ENCODE results near the gene PTPRM. TPM values are rescaled to one million over a fixed set of nuclear protein-coding genes. Genes with fewer than 3 reads are reported as not detected.

Gene PTPRM
- total RNA-seq, 1 donor from 2014 or later: 109 TPM

DNA sequence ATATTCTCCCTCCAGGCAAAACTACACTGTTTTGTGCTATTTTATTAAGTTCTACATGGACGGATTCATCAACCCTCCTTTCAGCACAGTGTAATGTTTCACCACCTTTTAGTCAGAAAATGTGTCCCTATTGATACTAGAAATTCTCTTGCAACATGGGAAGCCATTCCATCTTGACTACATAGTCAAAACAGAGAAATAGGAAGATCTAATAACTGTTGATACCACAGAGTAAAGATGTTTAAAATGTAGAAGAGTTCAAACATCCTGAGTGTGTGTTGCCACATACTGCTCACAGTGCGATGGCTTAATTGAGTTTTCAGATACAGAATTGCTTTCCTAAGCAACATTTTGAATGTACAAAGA, 549.9 kb downstream of the PTPRM start:
- DNase-seq: no peak

DNA sequence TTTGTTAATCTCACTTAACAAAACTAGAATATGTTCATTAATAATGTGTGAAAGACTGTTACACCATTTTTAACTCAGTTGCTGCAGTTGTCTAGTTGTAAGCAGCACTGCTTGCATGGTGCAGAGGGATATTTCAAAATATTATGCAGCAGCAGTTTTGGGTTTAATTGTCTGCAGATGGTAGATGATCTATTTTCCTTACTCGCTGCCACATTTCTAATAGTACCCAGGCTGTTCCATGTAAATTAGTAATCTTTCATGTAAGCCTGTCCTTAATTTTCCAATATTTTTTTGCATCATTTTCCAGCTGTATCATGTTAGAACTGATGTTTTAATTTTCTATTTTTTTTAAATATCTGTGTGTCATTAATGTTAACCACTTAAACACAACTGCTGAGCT, 554.0 kb downstream of the PTPRM start:
- DNase-seq: no peak

DNA sequence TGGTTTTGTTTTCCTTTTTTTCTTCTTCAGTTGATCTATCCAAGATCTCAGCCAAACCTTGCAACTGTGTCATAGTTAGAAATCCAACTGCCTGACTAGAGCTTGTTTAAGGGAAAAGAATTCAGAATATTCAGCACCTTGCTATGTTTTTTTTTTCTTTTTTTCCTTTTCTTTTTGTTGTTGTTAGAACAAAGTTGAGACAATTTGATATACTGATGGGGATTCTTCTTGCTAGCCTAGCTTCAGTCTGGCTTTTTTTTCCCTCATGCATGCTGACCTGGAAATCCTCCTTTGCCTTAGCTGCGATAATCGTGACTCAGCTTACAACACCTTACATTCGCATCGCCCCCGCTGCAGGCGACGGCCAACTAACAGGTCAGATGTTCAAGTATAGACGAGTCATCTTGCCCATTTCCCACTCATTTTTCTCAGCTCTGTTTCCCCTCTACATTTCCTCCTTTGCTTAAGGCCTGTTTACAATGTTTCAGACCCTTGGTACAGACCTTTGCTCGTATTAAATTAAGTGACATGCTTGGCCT, 554.9 kb downstream of the PTPRM start:
- no peak for DNase-seq

DNA sequence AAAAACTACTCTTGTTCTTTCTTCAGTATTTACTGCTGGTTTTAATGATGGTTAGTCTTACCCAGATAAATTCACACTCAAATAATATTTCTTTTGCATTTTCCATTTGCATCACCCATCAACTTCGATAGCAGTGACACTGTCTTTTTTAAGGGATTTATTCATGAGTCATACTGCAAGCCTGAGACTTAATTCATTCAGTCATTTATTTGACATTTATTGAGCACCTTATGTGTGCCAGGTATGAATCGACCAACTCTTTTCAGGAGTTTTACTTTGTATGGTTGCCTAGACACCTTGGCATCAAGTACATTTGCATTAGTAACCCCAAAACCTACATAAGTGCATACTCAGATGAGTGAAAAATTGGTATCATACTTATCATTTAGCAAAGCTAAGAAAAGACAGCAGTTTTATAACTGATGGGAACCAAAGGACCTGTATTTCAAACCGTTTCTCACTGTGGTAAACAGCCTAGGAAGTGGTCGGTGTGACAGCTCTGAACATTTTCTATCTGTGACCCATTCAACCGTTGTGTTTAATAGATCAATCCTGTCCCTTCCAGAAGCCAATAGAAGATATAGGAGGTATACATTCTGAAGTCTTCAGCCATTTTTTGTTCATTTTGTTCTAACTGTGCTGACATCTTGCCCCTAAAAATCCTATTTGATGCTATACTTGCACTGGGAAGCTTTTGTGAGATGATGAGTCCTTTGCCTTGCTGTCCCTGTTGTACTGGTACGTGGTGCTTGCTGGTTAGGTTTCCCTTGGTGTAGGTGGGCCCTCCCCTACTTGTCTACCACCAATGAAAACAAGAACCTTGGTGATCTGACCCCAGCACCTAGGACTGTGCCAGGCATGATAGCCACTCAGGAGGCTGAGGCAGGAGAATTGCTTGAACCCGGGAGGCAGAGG, 557.4 kb downstream of the PTPRM start:
- DNase-seq: no peak

DNA sequence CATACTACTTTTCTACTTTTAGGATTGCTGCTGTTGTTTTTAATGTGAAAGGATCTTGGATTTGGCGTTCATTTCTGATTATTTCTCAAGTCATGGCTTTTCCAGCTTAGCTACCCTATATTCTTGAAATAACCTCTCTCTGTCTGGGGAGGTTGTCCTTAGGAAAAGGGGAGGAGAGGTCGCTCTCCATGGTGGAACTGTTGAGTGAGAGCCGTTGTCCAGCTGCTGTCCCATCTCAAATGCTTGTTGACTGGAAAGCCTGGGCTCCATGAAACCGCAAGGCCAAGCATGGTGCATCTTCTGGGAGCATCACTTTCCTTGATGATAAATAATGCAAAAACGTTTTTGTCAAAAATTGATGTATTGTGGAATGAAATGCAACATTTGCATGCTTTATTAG, 563.0 kb downstream of the PTPRM start:
- DNase-seq: no peak

DNA sequence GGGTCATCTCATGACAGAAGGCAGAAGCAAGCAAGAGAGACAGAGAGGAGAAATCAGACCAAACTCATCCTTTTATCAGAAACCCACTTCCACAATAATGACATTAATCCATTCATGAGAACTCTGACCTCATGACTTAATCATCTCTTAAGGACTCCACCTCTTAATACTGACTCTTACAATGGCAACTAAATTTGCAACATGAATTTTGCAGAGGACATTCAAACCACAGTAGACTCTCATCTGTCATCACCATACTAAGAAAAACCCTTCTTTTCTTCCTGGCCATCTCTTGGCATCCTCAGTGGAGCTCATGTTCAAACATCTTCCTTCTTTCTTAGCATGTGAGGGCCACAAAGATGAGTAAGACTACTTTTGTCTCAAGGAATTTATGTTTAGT, 565.9 kb downstream of the PTPRM start:
- no peak for DNase-seq

DNA sequence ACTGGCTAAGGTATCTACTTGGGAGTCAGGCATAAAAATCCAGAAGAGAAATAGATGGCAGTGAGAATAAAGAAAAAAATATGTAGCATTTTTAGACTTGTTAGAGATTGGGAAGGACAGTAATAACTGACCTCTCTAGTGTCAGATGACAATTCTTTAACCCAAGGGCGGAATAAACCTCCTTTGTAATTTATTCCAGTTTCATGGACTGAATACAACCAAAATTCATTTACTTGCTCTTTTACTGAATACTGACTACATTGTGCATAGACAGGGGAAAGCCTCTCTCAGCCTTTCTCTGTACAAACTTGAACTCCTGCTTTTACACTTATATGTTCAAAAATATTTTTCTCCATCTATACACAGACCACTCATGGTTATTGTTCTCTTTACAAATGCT, 566.8 kb downstream of the PTPRM start:
- DNase-seq: no peak

DNA sequence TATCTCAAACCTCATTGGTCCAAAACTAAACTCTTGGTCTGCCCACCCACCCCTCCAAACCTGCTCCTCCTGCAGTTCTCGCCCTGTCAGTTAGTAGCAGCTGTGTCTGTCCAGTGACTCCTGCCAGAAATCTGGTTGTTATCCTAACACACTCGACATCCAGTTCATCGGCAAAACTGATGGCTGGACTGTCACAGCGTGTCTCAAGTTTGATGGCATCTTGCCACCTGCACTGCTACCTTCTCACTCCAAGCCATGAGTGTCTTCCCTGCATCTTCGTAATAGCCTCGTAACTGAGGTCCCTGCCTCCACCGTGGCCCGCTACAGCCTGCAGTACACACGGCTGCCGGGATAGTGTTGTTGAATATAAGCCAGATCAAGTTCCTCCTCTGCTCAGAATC, 572.0 kb downstream of the PTPRM start:
- DNase-seq: peak; percentile 36

DNA sequence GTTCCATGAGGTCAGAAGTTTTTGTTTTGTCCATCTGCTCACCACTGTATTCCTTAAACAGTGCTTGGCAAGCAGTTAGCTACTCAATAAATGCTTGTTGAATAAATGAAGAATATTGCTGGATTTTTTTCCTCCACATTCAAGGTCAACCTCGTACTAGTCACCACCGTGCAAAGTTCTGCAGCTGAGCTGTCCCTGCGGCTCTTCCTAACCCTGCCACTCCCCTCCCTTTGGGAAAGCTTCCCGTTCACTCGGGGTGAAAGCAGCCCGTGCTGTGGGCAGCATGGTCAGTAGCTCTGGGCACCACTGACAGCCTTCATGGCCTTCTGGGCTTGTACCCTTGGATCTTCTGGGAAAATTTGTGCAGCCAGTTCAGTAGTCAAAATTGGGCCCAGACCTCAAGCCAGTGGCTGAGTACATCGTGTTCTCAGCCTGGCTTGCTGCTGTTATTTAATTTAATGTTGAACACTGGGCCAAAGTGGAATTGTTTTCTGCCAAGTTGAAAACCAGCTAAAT, 572.8 kb downstream of the PTPRM start:
- no peak for DNase-seq

DNA sequence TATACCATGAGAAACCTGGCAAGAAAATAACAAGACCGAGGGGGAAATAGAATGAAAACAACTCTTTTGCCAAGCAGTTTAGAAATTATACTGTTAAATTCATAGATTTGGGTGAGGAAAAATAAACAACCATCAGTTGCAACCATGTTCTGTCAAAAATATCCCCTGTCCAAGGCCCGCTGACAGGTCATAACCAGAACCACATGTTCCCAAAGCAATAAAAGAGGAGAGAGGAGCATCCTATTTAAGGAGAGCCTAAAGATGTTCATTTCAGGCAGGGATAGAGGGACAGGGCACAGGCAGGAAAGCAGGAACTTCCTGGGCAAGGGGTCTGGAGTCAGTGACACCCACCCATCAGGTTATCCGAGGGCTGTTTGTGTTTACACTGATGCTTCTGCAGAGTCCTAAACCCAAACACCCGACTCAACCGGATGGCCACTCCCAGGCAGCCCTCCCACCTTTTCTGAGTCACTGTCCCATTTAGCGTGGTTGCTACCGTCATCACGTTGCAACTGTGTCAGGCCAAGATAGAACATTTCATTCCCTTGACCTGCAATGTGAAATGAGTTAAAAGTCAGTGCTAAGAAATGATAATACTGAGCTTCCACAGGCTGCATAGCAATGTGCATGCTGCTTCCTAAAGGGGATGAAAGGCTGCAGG, 573.9 kb downstream of the PTPRM start:
- peak; percentile 13 for DNase-seq

DNA sequence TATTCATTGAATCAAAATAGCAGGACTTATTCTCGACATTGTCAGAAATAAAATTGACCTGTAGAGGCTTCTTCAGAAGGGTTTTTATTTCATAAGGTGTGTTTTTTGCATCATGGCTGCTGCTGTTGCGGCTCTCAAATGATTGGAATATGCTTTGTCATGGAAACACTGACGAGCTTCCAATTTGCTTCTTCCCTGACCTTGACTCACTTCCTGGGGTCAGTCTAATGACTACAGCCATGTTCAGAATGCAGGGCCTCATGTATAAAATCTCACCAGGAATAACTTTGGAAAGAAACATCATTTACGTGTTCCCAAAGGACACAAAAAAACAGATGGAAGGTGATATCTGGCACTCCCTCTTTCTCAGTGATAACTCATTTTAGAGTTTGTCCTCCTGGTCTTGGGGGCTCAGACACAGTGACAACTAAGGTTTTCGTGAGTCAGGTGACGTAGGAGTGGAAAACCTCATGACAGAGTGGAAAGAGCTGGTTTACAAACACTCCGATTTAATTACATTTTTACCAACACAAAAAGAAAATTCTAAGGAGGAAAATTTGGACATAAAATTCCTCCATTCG, 575.1 kb downstream of the PTPRM start:
- no peak for DNase-seq

DNA sequence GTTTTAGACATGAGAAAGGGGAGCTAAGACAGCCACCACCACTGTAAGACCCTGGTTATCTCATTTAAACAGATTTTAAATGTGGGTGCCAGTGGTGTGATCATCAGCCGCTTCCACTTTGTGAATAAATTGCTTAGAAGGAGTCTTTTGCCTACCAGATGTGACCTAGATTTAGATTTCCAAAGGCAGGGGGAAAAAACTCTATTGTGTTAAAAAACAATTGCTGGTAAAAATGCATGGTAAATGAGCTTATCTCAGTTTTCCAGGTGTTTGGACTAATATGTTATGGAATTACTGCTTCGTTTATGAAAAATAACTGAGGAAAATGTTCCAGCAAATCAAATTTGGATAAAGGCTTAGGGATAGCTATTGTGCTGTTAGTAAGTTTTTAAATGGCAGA, 575.8 kb downstream of the PTPRM start:
- DNase-seq: no peak

DNA sequence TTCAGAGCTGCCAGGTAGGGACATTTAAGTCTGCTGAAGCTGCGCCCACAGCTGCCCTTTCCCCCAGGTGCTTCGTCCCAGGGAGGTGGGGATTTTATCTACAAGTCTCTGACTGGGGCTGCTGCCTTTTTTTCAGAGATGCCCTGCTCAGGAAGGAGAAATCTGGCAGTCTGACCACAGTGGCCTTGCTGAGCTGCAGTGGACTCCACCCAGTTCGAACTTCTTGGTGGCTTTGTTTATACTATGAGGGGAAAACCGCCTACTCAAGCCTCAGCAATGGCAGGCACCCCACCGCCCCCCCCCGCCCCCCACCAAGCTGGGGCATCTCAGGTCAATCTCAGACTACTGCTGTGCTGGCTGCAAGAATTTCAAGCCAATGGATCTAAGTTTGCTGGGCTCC, 584.1 kb downstream of the PTPRM start:
- no peak for DNase-seq

DNA sequence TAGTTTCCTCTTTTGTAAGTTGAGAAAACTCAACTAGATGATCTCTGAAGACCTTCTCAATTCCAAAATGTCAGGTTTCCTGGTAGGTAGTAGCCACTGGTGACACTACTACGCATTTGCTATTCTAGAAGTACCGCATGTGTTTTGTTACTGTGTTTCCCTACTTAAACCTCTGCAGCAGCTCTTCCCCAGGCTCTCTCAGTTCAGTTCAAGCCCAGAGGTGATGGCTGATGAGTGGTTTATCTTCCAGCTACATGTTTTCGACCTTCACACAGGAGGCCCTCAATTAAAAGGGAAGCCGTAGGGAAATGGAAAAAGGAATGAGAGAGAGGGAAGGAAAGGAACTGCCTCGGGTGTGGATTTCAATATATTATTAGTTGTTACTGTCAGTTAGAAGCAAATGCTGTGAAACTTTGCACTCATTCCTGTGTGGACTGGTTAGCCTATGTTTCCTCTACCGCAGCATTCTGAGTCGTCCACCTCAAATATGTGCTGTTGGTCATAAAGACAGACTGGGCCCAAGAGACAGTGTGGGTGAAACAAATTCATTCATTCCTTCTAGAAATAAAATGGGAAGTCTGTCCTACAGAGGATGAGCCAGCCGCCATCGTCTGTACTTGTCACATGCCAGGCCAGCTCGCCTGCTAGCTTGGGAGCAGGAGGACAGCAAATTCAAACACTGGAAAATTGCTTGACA, 586.9 kb downstream of the PTPRM start:
- no peak for DNase-seq

DNA sequence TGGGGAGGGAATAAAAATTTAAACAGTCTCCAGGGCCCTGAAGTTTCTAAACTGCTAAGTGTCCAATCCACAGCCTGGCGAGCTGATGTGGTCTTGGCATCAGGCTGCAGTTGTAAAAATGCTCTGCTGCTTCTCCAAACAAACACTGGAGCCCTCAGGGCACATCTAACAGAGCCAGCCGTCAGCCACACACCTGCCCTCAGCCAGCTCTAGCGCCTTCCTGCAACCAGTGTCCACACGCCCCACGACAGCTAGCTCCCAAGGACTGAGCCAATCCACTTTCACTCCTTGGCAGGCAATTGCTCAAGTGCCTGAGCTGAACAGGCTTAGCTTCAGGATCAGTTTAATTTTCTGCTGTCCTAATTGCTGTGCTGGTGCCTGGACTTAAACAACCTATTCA, 595.7 kb downstream of the PTPRM start:
- DNase-seq: peak; percentile 61

DNA sequence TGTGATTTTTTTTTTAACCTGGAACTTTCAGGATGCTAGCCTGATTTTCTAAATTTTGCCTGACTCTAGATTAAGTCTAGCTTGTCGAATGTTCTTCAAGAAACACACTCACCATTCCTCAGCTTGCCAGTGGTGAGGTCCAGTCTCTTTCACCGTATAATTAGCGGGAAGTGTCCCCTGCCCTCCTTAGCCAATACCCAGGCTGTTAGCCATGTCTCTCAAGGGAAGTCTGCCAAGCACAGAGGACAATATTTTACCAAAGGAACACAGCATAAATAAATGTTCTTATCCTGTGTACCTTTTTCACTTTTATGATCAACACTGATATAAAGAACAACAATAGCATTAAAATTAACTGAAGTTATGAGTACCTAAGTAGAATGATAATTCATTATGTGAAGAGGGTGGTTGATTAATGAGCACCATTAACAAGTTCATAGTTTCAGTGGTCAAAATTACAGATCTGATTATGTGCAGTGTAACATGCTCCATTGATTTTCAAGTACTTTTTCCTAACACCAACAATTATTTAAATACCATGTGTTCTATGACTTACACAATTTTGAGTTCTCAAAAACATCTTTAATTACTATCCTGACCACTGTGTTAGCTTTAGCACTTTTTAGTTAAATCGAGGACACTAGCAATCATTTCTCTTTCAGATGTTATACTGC, 596.3 kb downstream of the PTPRM start:
- no peak for DNase-seq

DNA sequence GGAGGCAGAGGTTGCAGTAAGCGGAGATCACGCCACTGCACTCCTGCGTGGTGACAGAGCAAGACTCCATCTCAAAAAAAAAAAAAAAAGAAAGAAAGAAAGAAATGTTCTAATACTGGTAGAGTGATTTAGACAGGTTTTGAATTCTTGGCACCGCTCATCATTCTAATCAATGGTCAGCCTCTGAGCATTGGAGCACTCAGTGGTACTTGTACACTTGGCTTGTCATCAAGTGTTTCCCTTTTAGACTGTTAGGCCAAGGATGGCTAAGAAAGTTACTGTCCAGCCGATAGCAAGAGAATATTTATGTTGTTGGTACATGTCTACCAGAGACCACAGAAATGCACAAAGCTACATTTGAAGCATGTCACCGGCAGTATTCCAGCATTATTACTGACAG, 598.0 kb downstream of the PTPRM start:
- no peak for DNase-seq

DNA sequence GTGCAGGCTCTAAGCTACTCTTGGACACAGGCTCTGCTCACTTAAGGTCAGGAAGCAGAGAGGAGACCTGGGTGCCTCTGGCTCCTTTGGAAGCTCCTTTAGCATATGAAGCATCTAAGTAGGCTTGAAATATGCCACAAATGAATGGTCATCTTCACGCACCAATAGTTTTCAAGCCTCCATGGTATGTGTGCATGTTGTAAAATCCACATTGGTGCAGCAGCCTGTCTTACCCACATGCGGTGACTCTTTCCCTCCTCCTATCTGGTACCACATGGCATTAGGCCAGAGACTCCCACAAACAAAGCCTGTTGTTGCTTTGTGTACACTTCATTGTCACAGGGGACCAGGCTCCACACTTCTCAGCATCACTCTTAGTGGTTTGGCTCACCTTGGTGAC, 599.9 kb downstream of the PTPRM start:
- no peak for DNase-seq

DNA sequence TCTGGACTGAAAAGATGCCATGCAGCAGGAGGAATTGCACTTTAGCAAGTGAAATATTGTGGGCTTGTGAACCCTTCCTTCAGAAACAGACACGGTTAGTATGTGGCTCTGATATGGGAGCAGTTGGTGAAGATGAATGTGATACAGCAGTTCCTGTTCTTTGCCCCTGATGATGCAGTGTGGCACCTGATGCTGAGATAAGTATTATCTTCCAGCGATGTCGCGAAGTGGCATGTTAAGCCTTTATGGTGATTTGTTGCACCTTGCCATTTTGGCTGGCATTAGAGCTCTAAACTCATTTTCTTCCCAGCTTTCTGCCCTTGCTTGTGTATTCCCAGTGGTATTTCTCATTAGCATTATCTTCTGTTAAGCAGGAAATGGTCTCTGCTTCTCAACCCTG, 600.6 kb downstream of the PTPRM start:
- DNase-seq: no peak

DNA sequence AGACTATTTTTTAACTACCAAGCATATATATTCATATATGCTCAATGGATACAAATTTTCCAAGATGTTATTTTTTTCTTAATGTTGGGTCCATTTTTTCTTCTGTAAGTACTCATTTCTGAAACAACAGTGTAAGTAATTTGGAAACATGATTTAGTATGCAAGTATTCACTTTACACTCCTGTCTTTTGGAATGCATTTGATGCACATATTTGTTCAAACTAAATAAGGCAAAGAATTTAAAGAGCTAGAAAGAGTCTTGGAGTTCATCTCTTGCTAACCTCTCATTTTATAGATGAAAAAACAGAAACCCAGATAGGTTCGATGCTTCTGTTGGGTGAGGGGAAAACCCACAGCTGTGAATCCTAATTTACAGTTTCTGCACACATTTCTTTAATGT, 602.6 kb downstream of the PTPRM start:
- no peak for DNase-seq

DNA sequence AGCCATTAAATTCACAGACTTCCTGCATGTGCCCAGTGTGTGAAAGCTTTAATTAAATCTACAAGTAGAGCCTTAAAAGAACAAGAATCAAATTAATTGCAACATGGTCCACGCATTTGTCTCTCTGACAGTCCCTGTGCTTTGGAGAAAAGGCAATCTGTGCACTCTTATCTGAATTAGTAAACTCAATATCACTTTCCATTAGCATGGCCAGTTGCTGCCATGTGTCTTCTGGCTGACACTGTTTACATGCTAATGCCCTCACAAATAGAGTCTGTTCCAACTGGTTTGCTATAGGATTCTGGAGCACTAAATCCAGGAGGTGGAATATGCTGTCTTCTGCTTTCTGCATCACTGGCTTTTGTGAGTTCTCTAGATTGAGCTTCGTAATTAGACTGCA, 607.7 kb downstream of the PTPRM start:
- DNase-seq: peak; percentile 32

All from tongue (tissue), 2 donors.